HG03039 (cell line): ENCODE measurements around the gene CDH23.

ENCODE experiments used
- ATAC-seq: cut with Tn5 transposase; IDR thresholded peaks from one replicate; pipeline ENCODE4 v1.9.1; 2021; ENCODE audit warnings: mild to moderate bottlenecking, moderate library complexity; ENCODE audit not compliant: unreplicated experiment

CDH23 gene

GRCh38 chr10:71778071-71778825 lies 381.5 kb downstream of the CDH23 start:
- ATAC-seq, result no peak

GRCh38 chr10:71779641-71780040 lies 382.9 kb downstream of the CDH23 start:
- ATAC-seq, result no peak

DNA sequence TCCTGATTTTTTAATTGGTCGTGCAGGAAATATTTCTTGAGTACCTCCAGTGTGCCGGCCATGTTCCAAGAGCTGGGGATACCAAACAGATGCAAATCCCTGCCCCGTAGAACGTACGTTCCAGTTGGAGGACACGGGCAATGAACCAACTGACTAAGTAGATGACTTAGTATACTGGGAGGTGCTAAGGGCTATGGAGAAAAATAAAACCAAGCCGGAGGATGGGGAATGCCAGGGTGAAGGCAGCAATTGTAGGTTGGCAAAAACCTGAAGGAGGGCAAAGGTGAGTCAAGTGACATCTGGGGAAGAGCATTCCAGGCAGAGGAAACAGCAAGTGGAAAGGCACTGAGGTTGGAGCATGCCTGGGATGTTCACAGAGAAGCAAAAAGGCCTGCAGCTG lies 383.4 kb downstream of the CDH23 start:
- ATAC-seq, result no peak

DNA sequence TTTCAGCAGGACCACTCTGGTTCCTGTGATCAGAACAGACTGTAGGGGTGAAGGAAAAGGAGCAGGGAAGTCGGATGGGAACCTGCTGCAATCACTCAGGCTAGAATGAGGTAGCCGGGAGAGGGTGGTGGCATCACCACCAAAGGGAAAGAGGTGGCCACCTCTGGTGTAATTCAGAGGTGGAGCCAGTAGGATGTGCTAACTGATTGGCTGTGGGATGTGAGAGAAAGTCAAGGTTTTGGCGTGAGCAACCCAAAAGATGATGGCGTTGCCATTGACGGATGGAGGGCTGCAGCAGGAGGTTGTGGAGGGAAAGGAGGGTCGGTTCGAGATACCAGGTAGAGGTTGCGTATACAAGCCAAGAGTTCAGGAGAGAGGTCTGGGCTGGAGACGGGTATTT lies 384.0 kb downstream of the CDH23 start:
- no peak for ATAC-seq

DNA sequence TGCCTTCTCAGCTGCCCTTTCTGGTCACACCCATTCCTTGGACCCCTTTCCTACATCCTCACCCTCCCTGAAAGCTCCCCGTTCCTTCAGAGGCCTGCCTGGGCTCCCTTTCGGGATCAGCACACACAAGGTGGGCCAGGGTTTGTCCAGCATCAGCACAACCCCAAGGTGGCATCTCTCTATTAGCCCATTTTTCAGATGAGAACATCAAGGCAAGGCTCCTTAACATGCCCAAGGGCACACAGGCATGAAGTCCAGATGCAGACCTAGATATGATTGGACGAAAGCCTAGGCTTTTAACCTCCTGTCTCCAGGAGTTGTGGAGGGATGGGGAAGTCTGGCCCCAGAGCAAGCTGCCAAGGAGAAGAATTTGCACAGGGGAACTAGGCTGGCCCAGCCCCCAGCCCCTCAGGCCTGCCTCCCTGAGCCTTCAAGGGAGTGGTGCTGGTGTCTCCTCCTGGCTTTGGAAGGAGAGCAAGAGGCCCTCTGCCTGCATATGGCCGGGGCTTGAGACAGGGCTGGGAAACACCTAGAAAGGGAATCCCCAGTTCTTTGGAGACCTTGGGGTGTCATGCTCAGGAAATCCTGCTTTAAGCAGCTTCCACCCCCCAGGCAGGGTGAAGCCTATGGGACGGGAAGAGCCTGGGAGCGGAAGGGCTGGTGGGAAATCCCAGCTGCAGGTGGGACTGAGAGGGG lies 385.6 kb downstream of the CDH23 start:
- no peak for ATAC-seq

- no peak for ATAC-seq
These were observed 386.3 kb downstream of the CDH23 start for GRCh38 chr10:71782917-71783490.

DNA sequence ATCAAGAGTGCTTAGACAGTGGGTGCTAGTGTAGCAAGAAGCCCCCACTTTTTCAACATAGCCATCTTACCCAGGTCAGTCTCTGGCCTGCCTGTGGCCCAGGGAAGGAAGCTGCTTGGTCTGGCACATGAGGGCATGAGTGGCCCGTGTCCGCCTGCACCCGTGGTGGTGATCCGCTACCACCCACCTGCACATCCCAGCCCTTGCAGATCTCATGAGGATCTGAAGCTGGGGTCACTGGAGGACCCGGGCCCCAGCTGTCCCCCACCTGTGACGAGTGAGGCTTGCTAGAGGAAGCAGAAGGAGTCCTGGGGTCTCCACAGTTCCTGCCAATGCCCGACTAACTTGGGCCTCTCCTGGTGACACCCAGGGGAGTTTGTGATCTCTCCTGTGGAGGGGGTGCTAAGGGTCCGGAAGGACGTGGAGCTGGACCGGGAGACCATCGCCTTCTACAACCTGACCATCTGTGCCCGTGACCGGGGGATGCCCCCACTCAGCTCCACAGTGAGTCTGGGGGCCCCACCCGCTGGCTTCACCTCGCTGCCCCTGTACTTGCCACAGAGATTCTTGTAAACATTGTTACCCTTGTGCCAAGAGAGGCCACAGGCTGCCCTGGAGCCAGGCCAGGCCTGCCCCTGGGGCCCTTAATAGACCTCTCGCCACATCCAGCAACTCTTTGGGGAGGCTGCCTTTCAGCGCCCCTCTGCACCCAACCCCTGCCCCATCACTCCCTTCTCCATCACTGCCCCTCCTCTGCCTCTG lies 387.4 kb downstream of the CDH23 start:
- no peak for ATAC-seq

DNA sequence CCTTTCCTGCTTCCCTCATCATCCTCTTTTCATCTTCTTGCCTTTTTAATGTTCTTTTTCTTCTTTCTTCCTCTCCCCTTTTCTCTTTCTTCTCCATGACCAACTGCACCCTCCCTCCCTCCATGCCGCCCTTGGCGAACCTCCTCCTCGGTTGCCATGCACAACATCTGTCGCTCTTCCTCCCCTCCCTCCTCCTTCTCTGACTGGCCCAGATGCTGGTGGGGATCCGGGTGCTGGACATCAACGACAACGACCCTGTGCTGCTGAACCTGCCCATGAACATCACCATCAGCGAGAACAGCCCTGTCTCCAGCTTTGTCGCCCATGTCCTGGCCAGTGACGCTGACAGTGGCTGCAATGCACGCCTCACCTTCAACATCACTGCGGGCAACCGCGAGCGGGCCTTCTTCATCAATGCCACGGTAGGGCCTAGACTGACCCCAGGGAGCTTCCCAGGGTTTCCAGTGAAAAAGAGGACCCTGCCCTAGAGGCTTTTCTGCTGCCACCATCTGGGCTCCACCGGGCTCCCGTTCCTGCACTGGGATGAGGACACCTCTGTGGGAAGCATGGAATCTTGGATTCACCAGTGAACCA lies 388.1 kb downstream of the CDH23 start:
- ATAC-seq, result no peak

GRCh38 chr10:71788954-71789353 lies 392.2 kb downstream of the CDH23 start:
- no peak for ATAC-seq

- ATAC-seq, result no peak
These were observed 393.2 kb downstream of the CDH23 start for GRCh38 chr10:71789871-71790270.

DNA sequence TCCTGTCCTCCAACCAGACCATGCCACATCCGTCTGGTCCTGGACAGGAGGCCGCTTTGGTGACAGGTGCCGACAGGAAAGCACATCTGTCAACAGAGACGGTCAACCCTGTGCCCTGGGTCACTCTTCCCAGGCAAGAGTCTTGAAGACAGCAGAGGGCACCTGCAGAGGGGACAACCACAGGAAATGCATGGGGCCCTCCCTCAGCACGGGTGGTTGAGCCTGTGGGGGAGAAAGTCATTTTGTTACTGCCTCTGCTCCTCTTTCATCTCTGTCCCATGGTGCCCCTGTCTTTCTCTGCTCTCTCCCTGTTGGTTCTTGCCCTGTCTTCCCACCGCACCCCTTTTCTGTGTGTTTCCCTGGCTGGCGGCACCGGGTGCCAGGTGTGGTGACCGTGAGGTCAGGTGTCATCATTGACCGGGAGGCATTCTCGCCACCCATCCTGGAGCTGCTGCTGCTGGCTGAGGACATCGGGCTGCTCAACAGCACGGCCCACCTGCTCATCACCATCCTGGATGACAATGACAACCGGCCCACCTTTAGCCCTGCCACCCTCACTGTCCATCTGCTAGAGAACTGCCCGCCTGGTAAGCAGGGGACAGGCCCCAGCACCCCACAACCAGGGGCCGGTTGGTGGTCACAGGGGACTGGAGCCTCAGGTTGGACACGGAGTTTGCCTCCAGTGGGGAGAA lies 394.2 kb downstream of the CDH23 start:
- no peak for ATAC-seq

DNA sequence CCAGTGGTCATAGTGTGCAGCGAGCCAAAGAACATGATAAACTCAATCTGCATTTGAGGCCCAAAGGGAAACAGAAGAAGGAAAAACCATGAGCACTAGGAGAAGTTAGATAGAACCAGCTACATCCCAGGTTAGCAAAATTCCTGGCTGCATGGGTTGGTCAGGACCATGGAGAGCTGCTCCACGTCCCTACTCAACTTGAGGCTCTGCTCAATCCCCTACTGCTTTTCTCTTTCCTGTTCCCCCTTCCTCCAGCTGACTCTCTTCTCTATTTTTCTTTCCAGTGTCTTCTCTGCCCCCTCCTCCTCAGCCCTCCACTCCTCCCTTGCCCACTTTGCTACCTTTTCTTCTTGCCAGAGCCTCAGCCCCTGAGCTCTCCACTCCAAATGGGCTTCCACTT lies 398.5 kb downstream of the CDH23 start:
- ATAC-seq, result no peak

- ATAC-seq, result no peak
These were observed 400.2 kb downstream of the CDH23 start for GRCh38 chr10:71796749-71797405.

DNA sequence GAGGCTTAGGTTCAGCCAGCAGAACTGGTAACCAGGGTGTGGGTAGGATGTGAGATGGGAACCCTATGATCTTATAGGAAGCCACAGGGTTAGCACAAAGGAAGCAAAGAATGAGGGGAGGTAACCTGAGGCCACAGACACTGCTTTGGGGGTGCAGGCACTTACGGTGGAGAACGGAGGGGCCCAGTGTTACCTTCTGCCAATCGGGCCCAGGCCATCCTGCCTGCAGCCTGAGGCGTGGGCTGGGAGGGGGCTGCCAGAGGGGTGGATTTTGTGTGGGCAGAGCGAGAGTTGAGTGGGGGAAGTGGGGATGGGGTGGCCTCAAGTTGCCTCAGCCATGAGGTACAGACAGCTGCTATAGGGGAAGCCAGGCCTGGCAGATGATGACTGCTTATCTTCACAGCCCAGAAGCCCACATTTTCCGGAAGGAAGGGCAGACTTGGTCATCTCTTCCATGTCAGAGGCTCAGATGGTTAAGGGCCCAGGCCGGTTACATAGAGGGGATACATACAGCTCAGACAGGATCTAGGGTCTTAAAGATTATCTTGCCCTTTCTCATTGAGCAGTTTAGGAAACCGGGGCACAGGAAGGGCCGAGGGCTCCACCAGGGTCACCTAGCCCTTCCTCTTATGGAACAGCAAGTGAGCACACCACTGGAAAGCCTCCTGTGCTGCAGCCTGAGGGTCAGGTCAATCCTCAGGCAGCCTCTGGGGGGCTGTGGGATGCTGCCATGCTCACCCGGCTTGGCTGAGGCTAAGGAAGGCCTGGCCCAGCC lies 401.0 kb downstream of the CDH23 start:
- ATAC-seq, result no peak

DNA sequence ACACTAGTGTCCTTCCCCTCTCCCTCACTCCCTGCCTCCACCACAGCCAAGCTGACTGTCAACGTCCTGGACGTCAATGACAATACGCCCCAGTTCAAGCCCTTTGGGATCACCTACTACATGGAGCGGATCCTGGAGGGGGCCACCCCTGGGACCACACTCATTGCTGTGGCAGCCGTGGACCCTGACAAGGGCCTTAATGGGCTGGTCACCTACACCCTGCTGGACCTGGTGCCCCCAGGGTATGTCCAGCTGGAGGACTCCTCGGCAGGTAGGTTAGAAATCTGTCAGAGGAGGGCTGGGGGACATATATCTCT lies 401.5 kb downstream of the CDH23 start:
- no peak for ATAC-seq

DNA sequence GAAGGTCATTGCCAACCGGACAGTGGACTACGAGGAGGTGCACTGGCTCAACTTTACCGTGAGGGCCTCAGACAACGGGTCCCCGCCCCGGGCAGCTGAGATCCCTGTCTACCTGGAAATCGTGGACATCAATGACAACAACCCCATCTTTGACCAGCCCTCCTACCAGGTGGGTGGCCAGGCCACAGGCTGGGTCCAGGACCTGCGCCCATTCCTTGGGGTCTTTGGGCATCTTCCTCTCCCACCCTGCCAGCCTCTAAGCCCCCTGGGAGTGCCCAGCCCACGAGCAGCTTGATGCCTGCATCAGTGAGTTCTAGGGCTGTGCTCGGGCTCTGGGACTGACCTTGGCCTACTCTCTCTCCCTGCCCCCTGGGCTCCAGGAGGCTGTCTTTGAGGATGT lies 402.4 kb downstream of the CDH23 start:
- no peak for ATAC-seq

GRCh38 chr10:71799608-71800453 lies 403.1 kb downstream of the CDH23 start:
- no peak for ATAC-seq

- peak; percentile 60 for ATAC-seq
These were observed 404.6 kb downstream of the CDH23 start for GRCh38 chr10:71801361-71801760.
